ENCODE data around the gene NFRKB.
"Not testable (repeated sequence)": the region's sequence is repeated elsewhere in the genome, so short reads cannot be mapped to it uniquely, and the experiment has no call there.

The NFRKB gene

GRCh38 chr11:129852125-129852740 is 43.1 kb downstream of the NFRKB start:
- Histone ChIP-seq H3K4me3 (ENCODE audit: low read depth, low read length) (no peak overlapping the region), H3K9me3 (ENCODE audit: severe bottlenecking) (no peaks in the 10 kb centered on the region), H3K36me3 (no peaks in the 10 kb centered on the region), H3K27me3 (ENCODE audit: insufficient read depth, low read depth, severe bottlenecking) (no peaks in the 10 kb centered on the region), H3K27ac (no peak overlapping the region)
- no peak for DNase-seq
- TF ChIP-seq, protein P1, sequence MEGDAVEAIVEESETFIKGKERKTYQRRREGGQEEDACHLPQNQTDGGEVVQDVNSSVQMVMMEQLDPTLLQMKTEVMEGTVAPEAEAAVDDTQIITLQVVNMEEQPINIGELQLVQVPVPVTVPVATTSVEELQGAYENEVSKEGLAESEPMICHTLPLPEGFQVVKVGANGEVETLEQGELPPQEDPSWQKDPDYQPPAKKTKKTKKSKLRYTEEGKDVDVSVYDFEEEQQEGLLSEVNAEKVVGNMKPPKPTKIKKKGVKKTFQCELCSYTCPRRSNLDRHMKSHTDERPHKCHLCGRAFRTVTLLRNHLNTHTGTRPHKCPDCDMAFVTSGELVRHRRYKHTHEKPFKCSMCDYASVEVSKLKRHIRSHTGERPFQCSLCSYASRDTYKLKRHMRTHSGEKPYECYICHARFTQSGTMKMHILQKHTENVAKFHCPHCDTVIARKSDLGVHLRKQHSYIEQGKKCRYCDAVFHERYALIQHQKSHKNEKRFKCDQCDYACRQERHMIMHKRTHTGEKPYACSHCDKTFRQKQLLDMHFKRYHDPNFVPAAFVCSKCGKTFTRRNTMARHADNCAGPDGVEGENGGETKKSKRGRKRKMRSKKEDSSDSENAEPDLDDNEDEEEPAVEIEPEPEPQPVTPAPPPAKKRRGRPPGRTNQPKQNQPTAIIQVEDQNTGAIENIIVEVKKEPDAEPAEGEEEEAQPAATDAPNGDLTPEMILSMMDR (IDR thresholded peaks at IDR 0.05; ENCODE audit: low read depth, low read length): no peak

DNA sequence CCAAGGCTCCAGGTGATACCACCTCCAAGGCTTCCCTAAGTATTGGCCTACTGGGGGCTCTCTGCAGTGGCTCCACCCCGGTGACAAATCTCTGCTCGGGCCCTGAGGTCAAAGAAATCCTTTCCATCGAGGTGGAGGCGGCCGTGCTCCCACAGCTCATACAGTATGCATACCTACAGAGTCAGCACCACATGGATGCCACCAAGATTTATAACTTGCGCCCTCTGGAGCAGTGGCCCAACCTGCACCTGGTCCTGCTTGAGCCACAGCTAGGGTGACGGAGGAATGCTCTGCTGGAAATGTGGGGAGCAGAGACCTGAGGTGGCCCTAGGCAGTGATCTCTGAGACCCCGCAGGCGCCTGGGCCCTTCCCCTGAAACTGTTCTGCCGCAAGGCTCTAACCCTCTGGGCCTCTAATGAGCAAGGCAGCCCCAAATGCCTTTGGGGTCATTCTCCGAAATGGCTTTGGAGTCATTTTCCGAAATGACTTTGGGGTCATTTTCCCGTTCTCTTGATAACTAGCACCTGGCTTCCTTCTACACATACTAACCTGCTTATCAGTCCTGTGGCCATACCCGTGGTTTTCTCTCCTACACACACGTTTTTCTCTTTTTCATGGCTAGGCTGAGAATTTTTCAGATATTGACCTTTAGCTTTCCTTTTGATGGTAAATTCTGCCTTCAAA is 45.8 kb downstream of the NFRKB start:
- DNase-seq: no peak
- TF ChIP-seq, protein P1 (IDR thresholded peaks at IDR 0.05; ENCODE audit: low read depth, low read length): no peak
- Histone ChIP-seq H3K9me3 (ENCODE audit: severe bottlenecking) (no peaks in the 10 kb centered on the region), H3K27me3 (ENCODE audit: insufficient read depth, low read depth, severe bottlenecking) (no peaks in the 10 kb centered on the region), H3K36me3 (no peaks in the 10 kb centered on the region), H3K27ac (no peak overlapping the region), H3K4me3 (ENCODE audit: low read depth, low read length) (no peak overlapping the region)

- not testable (repeated sequence) for DNase-seq
Measured at GRCh38 chr11:129847361-129847760, 48.0 kb downstream of the NFRKB start.

DNA sequence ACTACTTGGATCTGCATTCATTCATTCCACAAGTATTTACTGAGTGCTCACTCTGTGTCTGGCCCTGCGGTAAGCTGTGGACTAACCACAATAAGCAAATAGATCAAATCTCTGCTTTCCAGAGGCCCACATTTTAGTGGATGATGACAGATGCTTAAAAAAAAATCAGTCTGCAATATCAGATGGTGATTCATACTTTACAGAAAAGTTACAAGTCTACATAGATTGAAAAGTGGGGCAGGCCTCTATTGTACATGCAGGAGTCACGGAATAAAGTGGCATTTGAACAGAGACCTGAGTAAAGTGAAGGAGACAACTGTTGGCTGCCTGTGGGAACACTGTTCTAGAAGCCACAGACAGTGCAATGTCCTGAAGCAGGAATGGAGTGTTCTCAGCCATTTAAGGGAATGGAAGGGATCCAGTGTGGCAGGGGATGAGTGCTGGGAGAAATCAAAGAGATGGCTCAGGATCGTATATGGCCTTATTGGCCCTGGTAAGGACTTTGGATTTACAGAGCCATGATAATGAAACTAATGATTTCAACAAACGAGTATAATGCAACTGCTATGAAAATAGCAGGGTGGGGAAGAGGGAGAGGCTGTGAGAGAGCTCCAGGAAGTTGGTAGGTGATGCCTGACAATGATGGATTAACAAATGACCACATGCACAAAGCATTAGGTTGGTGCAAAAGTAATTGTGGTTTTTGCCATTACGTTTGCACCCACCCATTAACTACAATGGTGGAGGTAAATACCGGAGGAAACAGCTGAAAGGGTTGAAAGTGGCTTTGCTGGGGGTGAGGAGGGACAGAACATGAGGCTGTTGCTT is 48.7 kb downstream of the NFRKB start:
- TF ChIP-seq, protein P1 (IDR thresholded peaks at IDR 0.05; ENCODE audit: low read depth, low read length): no peak
- DNase-seq: no peak
- no peaks in the 10 kb centered on the region for H3K27me3 ChIP-seq (ENCODE audit: insufficient read depth, low read depth, severe bottlenecking)
- no peak overlapping the region for H3K4me3 ChIP-seq (ENCODE audit: low read depth, low read length)
- H3K36me3 ChIP-seq: no peaks in the 10 kb centered on the region
- no peak overlapping the region for H3K27ac ChIP-seq
- H3K9me3 ChIP-seq (ENCODE audit: severe bottlenecking): no peaks in the 10 kb centered on the region

More at GRCh38 chr11:129847361-129847760, 48.0 kb downstream of the NFRKB start:
- H3K27ac ChIP-seq; H3K4me3 ChIP-seq (ENCODE audit: low read depth, low read length); H3K36me3 ChIP-seq; H3K9me3 ChIP-seq (ENCODE audit: severe bottlenecking); H3K27me3 ChIP-seq (ENCODE audit: insufficient read depth, low read depth, severe bottlenecking): not testable (repeated sequence)
